Mucosa of gallbladder (tissue), 1 donor: ENCODE measurements around the gene EDARADD. TPM values are rescaled to one million over a fixed set of nuclear protein-coding genes. Genes with fewer than 3 reads are reported as not detected.

Source experiments
- DNase-seq: peaks from one replicate; pipeline ENCODE4 v3.0.0-alpha.2; 2020; ENCODE audit warnings: low spot score
- total RNA-seq: library from RNA; stranded (reverse); gene quantifications from one replicate; pipeline ENCODE4 v1.2.1, GENCODE V29; 2021
- donor health status: DM: no; HTN: no; CAD: no.

EDARADD gene
- total RNA-seq, 1 donor from 2014 or later: 7.4 TPM

GRCh38 chr1:236516929-236517704, 123.0 kb downstream of the EDARADD start:
- DNase-seq: no peak

GRCh38 chr1:236518322-236518721, 124.2 kb downstream of the EDARADD start:
- no peak for DNase-seq

GRCh38 chr1:236520445-236521005, 126.4 kb downstream of the EDARADD start:
- DNase-seq: no peak

GRCh38 chr1:236522937-236523703, 129.0 kb downstream of the EDARADD start:
- peak; percentile 50 for DNase-seq

- peak; percentile 92 for DNase-seq
Observed at GRCh38 chr1:236523704-236524141, 129.6 kb downstream of the EDARADD start, which contains the start of gene LGALS8. Gene LGALS8 (plus strand): TSS chr1:236523982. CDS start chr1:236526071, 2,089 bp downstream.

- DNase-seq: peak; percentile 66
Observed at GRCh38 chr1:236524142-236524894, 130.2 kb downstream of the EDARADD start.

- DNase-seq: no peak
Observed at GRCh38 chr1:236524895-236525184, 130.8 kb downstream of the EDARADD start.

GRCh38 chr1:236526079-236526478, 132.0 kb downstream of the EDARADD start:
- DNase-seq: no peak

- no peak for DNase-seq
Observed at GRCh38 chr1:236530286-236530685, 136.2 kb downstream of the EDARADD start.

GRCh38 chr1:236530959-236531358, 136.9 kb downstream of the EDARADD start:
- DNase-seq: no peak

GRCh38 chr1:236532850-236533249, 138.8 kb downstream of the EDARADD start:
- DNase-seq: no peak

GRCh38 chr1:236534151-236534651, 140.1 kb downstream of the EDARADD start:
- no peak for DNase-seq

Other genes with a start within 250 kb of the EDARADD start
- 62.1 TPM for gene ERO1B, start 112.3 kb upstream of the EDARADD start, total RNA-seq
- 62.2 TPM for gene LGALS8, start 129.7 kb downstream of the EDARADD start, total RNA-seq
- 18.9 TPM for gene HEATR1, start 210.2 kb downstream of the EDARADD start, total RNA-seq